UCSD-AML1 (cell line): Measurements from ENCODE around the gene PSME1.

Experiments used
- DNase-seq: peaks from one replicate; lab custom pipeline; 2025; ENCODE audit not compliant: unreplicated experiment; lab: John Stamatoyannopoulos, UW

PSME1 gene

DNA sequence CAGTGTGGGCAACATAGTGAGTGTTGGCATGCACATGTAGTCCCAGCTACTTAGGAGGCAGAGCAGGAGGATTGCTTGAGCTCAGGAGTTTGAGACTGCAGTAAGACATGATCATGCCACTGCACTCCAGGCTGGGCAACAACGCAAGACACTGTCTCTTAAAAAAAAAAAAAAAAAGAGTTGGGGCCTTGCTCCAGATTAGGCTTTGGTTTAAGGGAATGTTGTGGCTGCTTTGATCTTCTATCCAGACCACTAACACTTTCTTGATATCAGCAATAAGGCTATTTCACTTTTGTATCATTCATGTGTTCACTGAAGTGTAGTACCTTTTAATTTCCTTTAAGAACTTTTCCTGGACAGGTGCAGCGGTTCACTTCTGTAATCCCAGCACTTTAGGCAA, 8.3 kb upstream of the PSME1 start:
- DNase-seq, result no peak

DNA sequence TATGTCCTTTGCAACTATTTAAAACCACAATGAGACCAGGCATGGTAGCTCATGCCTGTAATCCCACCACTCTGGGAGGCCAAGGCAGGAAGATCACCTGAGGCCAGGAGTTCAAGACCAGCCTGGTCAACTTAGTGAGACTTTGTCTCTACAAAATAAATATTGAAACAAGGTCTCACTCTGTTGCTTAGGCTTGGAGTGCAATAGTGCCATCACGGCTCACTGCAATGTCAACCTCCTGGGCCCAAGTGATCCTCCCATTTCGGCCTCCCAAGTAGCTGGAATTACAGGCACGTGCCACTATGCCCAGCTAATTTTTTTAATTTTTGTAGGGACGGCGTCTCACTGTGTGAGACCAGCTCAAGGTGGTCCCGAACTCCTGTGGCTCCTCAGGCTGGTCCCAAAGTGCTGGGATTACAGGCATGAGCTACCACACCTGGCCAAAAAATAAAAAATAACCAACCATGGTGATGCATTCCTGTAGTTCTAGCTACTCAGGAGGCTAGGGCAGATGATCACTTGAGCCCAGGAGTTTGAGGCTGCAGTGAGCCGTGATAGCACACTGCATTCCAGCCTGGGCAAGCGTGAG, 6.5 kb upstream of the PSME1 start:
- DNase-seq, result no peak

DNA sequence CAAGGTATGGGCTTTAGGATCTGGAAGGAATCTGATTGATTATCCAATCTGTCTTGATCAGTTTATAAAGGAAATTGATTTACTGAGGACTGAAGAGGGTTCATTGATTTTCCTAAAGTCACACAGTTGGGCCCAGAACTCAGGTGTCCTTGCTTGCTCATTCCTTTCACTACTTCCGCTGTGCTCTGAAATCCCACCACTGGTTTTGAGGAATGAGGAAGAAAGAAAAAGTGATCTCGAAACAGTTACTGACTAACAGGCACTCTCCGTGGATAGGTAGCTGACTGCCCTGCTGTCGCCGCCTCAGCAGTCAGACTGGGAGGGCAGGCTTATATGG, 5.6 kb upstream of the PSME1 start, which contains the start of gene FITM1:
Gene FITM1, plus strand, starts transcription at position 280 of the 337 bp plus-strand sequence. CDS start 905 bp downstream, outside the sequence.
- DNase-seq, result no peak

GRCh38 chr14:24130717-24131548, 5.1 kb upstream of the PSME1 start:
- no peak for DNase-seq

DNA sequence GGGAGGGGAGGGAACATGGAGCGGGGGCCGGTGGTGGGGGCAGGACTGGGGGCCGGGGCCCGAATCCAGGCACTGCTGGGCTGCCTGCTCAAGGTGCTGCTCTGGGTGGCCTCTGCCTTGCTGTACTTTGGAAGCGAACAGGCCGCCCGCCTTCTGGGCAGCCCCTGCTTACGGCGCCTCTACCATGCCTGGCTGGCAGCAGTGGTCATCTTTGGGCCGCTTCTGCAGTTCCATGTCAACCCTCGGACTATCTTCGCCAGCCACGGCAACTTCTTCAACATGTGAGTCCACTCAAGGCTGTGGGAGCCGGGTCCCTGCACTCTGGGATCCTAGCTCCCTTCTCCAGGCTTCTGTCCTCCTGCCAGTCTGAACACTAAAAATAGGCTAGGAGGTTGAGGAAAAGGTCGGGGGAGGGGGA, 4.4 kb upstream of the PSME1 start:
- no peak for DNase-seq

DNA sequence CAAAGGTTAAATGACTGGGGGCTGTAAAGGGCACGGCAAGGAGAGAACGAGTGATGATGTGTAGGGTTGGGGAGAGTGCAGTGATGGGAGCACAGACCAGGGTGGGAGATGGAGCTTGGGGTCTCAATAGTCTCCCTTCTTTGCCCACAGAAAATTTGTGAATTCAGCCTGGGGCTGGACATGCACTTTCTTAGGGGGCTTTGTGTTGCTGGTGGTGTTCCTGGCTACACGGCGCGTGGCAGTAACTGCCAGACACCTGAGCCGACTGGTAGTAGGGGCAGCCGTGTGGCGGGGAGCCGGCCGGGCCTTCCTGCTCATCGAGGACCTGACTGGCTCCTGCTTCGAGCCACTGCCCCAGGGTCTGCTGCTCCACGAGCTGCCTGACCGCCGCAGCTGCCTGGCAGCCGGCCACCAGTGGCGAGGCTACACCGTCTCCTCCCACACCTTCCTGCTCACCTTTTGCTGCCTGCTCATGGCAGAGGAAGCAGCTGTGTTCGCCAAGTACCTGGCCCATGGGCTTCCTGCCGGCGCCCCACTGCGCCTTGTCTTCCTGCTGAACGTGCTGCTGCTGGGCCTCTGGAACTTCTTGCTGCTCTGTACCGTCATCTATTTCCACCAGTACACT, 3.8 kb upstream of the PSME1 start:
- no peak for DNase-seq

DNA sequence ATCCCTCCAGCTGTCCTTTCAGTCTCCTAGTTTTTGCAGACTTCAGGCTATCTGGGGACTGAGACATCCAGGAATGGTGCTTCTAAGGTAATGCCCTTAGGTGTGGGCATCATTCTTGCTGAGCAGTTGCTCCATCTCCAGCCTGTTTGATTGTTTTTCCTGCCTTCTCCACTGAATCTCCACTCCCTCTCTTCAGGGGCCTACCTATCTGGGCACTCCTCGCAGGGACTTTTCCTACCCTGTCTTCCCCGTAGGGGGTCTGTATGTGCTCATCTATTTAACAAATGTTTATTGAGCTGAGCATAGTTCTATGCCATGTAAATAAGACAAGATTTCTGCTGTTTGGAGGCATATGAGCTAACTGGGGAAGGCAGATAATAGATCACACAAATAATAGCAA, 3.0 kb upstream of the PSME1 start:
- no peak for DNase-seq

DNA sequence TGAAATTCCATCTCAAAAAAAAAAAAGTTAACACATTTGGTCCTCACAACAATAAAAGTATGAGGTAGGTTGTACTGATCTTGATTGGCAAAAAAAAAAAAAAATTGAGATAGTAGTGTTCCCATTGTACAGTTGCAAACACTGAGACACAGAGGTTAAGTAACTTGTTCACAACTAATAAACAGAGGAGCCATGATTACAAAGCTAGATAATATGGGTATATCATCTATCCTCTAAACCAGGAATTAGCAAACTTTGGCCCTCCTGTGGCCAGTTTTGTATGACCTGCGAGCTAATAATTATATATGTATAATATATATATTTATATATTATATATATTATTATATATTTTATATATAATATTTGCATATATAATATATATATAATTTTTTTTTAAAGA, 2.3 kb upstream of the PSME1 start:
- no peak for DNase-seq

DNA sequence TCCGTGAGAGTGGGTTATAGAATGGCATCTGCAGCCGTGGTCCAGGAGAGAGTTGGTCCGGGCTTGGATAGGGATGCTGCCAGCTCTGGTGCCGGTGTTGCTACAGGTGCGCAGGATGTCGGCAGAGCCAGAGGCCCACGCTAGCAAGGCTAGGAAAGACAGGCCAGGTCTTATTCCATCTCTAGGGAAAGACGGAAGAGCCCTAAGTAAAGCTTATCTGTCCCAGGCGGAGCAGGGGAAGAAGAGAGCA, 485 bp upstream of the PSME1 start:
- DNase-seq, result no peak

GRCh38 chr14:24136684-24137528, 912 bp downstream of the PSME1 start:
- DNase-seq, result no peak

DNA sequence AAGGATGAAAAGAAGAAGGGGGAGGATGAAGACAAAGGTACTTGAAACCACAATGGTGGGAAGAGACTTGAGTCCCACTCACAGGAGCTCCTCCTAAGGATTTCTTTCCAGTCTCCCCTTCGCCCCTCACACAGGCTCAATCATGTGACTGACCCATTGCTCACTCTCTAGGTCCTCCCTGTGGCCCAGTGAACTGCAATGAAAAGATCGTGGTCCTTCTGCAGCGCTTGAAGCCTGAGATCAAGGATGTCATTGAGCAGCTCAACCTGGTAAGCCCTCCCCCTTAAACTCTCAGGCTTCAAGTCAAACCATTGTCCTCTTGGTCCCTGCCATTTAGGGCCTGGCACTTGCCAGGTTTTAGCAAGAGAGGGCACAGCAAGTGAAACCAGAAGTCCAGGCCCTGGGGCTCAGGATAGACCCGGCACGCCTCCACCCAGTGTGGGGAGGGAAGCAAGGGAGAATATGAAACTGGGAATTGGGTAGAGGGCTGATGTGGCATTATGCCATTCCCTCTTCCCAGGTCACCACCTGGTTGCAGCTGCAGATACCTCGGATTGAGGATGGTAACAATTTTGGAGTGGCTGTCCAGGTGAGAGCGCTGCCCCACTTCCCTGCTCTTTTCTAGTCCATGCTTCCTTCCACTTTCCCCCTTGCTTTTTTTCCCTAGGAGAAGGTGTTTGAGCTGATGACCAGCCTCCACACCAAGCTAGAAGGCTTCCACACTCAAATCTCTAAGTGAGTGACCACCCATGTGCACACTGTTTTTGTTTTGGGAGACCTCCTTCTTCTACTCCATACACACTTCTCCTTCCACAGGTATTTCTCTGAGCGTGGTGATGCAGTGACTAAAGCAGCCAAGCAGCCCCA, 1.8 kb downstream of the PSME1 start:
- DNase-seq, result no peak

- no peak for DNase-seq
Observed at GRCh38 chr14:24138396-24139271, 2.6 kb downstream of the PSME1 start.

- DNase-seq, result no peak
Observed at GRCh38 chr14:24139272-24139934, 3.4 kb downstream of the PSME1 start.

GRCh38 chr14:24141097-24141880, 5.3 kb downstream of the PSME1 start, which contains the start of gene EMC9:
EMC9 (minus strand) TSS chr14:24141591; CDS start chr14:24141304, 287 bp downstream.
- peak; percentile 99 for DNase-seq

- no peak for DNase-seq
Observed at GRCh38 chr14:24143511-24143910, 7.5 kb downstream of the PSME1 start.

DNA sequence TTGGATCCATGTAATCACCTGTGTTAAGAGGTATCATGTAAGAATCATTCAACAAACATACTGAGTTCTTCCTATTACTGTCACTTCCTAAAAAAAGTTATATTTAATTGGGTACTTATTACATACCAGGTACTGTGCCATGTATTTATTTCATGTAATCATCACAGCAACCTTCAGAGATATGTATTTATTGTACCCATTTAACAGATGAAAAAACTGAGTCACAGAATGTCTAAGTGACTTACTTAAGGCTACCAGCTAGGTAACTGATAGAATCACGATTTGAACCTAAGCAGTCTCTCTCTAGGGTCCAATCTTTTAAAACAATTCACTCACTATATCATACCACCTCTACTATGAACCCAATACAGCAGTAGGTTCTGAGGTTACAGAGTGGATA, 8.5 kb downstream of the PSME1 start:
- DNase-seq, result no peak

GRCh38 chr14:24145219-24145618, 9.2 kb downstream of the PSME1 start:
- DNase-seq, result no peak

DNA sequence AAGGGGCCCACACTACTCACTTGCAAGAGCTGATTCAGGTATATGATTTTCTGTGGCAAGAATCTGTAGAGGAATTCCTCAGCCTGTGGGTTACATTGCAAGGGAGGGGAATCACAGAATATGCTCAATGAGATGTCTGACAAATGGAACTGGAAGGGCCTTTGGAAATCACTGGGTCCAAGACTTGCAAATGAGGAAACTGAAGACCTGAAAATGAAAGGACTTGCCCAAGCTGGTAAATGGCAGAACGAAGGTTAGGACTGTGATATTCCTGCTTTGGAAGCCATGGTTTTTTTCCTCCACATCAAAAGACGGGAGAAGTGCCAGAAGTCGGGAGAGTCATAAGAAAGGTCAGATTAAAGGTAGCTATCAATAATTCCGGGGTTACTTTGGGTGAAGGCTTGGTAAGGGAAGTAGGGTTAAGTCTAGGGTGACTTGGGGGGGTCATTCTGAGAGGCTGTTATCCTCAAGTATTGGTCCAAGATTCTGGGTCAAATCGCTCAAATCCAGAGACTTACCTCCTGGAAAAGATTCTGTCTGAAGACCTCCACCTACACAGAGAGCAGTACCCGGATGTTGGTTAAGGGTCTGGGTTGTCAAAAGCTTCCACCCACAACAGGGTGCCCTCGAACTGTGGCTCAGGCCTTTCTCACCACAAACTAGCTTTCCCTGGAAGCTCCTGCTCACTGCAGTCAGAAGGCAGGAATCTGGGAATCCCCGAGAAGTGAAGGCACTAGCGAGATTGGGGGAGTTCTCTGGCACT, 9.9 kb downstream of the PSME1 start:
- no peak for DNase-seq
